WTC11 (cell line): ENCODE results near the gene TEKT3. TPM values are rescaled to one million over a fixed set of nuclear protein-coding genes. Genes with fewer than 3 reads are reported as not detected.

Experiments
- ATAC-seq: fragments of 200-7000 bp; cut with Tn5 transposase; 2 replicates; pipeline ENCODE4 v1.10.0; 2021; ENCODE audit warnings: mild to moderate bottlenecking, moderate library complexity
- CTCF ChIA-PET: fragments of 300-600 bp; sonication (Branson Sonifier 250); formaldehyde crosslinking; loops from one replicate; lab custom pipeline; 2021; ENCODE audit warnings: antibody characterized with exemption; lab: Charles Lee
- POLR2A ChIA-PET: fragments of 350-600 bp; sonication (Branson Sonifier 250); formaldehyde crosslinking; loops from one replicate; lab custom pipeline; 2021; ENCODE audit warnings: antibody characterized with exemption; lab: Charles Lee
- DNase-seq: peaks from one replicate; pipeline ENCODE4 v3.0.0; 2021; ENCODE audit warnings: low spot score
- H3K27ac Mint-ChIP-seq: 2 replicates; pipeline ENCODE4 v1.8.0; 2021; ENCODE audit warnings: mixed read lengths
- H3K27me3 Mint-ChIP-seq: 2 replicates; pipeline ENCODE4 v1.8.0; 2021; ENCODE audit warnings: low read depth, mild to moderate bottlenecking, moderate library complexity, mixed read lengths
- H3K36me3 Mint-ChIP-seq: 2 replicates; pipeline ENCODE4 v1.8.0; 2021; ENCODE audit warnings: mixed read lengths
- H3K4me1 Mint-ChIP-seq: 2 replicates; pipeline ENCODE4 v1.8.0; 2022; ENCODE audit warnings: mixed read lengths
- H3K4me3 Mint-ChIP-seq: 2 replicates; pipeline ENCODE4 v1.8.0; 2021; ENCODE audit warnings: mild to moderate bottlenecking, moderate library complexity, mixed read lengths
- H3K9me3 Mint-ChIP-seq: 2 replicates; pipeline ENCODE4 v1.8.0; 2021; ENCODE audit warnings: mixed read lengths
- ATF1 ChIP-seq: sonication (generic); formaldehyde crosslinking; IDR thresholded peaks from 2 replicates; pipeline ENCODE4 v1.8.1; 2023; ENCODE audit warnings: mild to moderate bottlenecking, moderate library complexity, missing genetic modification reagents
- CREB1 ChIP-seq: sonication (generic); formaldehyde crosslinking; IDR thresholded peaks from 2 replicates; pipeline ENCODE4 v1.8.0; 2023; ENCODE audit warnings: mild to moderate bottlenecking, missing genetic modification reagents
- ETV6 ChIP-seq: sonication (generic); formaldehyde crosslinking; IDR thresholded peaks from 2 replicates; pipeline ENCODE4 v1.8.1; 2022; ENCODE audit warnings: mild to moderate bottlenecking, missing genetic modification reagents
- KAT7 ChIP-seq: sonication (generic); formaldehyde crosslinking; IDR thresholded peaks from 2 replicates; pipeline ENCODE4 v1.8.1; 2023; ENCODE audit warnings: missing genetic modification reagents, mild to moderate bottlenecking, borderline replicate concordance
- MXD4 ChIP-seq: fragments of 250-450 bp; sonication (Bioruptor Pico); IDR thresholded peaks from 2 replicates; pipeline ENCODE4 v1.8.0; 2021; ENCODE audit warnings: mild to moderate bottlenecking, moderate library complexity, borderline replicate concordance
- NFYB ChIP-seq: sonication (generic); formaldehyde crosslinking; conservative IDR thresholded peaks from 2 replicates; pipeline ENCODE4 v1.8.0; 2022; ENCODE audit warnings: low read depth, missing genetic modification reagents
- NR3C1 ChIP-seq: sonication (generic); formaldehyde crosslinking; conservative IDR thresholded peaks from 2 replicates; pipeline ENCODE4 v1.8.1; 2023; ENCODE audit warnings: low read depth, mild to moderate bottlenecking, missing genetic modification reagents
- SMAD3 ChIP-seq: sonication (generic); formaldehyde crosslinking; IDR thresholded peaks from 2 replicates; pipeline ENCODE4 v1.8.0; 2022; ENCODE audit warnings: missing genetic modification reagents, mild to moderate bottlenecking, borderline replicate concordance
- SOX15 ChIP-seq: fragments of 250-450 bp; sonication (Bioruptor Pico); IDR thresholded peaks from 2 replicates; pipeline ENCODE4 v1.9.0; 2021; ENCODE audit warnings: mild to moderate bottlenecking
- ZNF317 ChIP-seq: sonication (generic); formaldehyde crosslinking; IDR thresholded peaks from 2 replicates; pipeline ENCODE4 v1.8.1; 2023; ENCODE audit warnings: low read depth, mild to moderate bottlenecking, moderate library complexity, missing genetic modification reagents, borderline replicate concordance
- ZNF396 ChIP-seq: fragments of 250-450 bp; sonication (Bioruptor Pico); IDR thresholded peaks from 2 replicates; pipeline ENCODE4 v1.8.0; 2021; ENCODE audit warnings: mild to moderate bottlenecking, moderate library complexity, borderline replicate concordance
- total RNA-seq: library from RNA; stranded (reverse); gene quantifications from 3 replicates; pipeline ENCODE4 v1.2.3, GENCODE V29; 2021
- TF ChIP-seq, protein P1 (sequence below): fragments of 250-450 bp; sonication (Bioruptor Pico); conservative IDR thresholded peaks from 2 replicates; pipeline ENCODE4 v1.9.0; 2021; ENCODE audit warnings: mild to moderate bottlenecking
- TF ChIP-seq, protein P2 (sequence below): sonication (generic); formaldehyde crosslinking; conservative IDR thresholded peaks from 2 replicates; pipeline ENCODE4 v1.8.1; 2022; ENCODE audit warnings: mild to moderate bottlenecking, missing genetic modification reagents
- TF ChIP-seq, protein P3 (sequence below): sonication (generic); formaldehyde crosslinking; IDR thresholded peaks from 2 replicates; pipeline ENCODE4 v1.8.0; 2022; ENCODE audit warnings: mild to moderate bottlenecking, missing genetic modification reagents
- TF ChIP-seq, protein P4 (sequence below): sonication (generic); formaldehyde crosslinking; IDR thresholded peaks from 2 replicates; pipeline ENCODE4 v1.8.1; 2023; ENCODE audit warnings: mild to moderate bottlenecking, missing genetic modification reagents
- TF ChIP-seq, protein P5 (sequence below): sonication (generic); formaldehyde crosslinking; IDR thresholded peaks from 2 replicates; pipeline ENCODE4 v1.8.1; 2023; ENCODE audit warnings: mild to moderate bottlenecking, moderate library complexity, missing genetic modification reagents
- TF ChIP-seq, protein P6 (sequence below): fragments of 200-600 bp; IDR thresholded peaks from 2 replicates; pipeline ENCODE4 v1.8.0; 2022; ENCODE audit warnings: antibody characterized with exemption
- TF ChIP-seq, protein P7 (sequence below): sonication (generic); formaldehyde crosslinking; IDR thresholded peaks from 2 replicates; pipeline ENCODE4 v1.8.1; 2022; ENCODE audit warnings: mild to moderate bottlenecking, moderate library complexity, missing genetic modification reagents
- TF ChIP-seq, protein P8 (sequence below): sonication (generic); formaldehyde crosslinking; IDR thresholded peaks from 2 replicates; pipeline ENCODE4 v1.8.0; 2022; ENCODE audit warnings: mild to moderate bottlenecking, missing genetic modification reagents
- TF ChIP-seq, protein P9 (sequence below): sonication (generic); formaldehyde crosslinking; IDR thresholded peaks from 2 replicates; pipeline ENCODE4 v1.8.0; 2022; ENCODE audit warnings: mild to moderate bottlenecking, missing genetic modification reagents

Gene TEKT3
- total RNA-seq, 1 experiment from 2014 or later: 3.1 TPM

DNA sequence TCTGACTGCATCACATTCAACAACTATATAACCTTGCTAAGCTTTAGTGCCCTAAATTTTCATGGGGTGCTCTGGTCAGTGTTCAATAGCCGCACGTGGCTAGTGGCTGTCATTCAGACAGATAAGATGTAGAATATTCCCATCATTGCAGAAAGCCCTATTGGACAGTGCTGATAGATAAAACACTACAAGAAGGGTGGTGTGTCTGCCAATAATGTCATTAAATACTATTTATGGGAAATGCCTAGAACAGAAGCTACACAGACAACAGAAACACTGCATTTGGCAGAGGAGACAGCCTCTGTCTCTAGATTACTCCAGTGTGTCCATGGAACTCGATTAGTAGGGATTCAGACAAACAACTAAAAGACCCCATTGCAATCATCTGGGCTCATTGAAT lies 47.8 kb downstream of the TEKT3 start:
- no peak overlapping the region for H3K4me3 Mint-ChIP-seq
- TF ChIP-seq, protein P1, sequence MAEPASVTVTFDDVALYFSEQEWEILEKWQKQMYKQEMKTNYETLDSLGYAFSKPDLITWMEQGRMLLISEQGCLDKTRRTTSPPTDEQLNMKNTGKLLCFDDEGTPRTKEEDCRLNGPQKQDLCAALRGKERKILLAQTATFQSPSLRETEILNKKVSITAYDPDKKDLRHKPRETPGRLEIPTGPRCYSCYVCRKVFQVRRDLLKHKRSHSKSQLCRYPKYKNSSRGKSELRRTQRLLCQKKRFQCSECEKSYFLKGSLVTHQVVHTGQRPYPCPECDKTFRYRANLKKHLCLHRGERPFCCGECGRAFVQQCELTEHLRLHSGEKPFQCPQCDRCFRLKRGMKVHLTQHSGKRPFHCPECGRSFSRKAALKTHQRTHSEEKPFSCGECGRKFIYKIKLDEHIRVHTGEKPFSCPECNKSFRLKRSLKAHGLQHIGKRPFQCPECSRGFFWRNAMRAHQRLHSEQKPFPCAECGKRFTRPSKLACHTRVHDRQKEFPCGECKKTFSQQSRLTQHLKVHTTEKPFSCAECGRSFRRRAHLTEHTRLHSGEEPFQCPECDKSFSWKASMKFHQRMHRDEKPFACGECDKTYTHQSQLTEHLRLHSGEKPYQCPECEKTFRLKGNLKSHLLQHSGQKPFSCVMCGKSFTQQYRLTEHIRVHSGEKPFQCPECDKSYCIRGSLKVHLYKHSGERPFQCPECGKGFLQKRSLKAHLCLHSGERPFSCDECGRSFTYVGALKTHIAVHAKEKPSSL (CRISPR knock-in tag): no peak
- TF ChIP-seq, protein P2, sequence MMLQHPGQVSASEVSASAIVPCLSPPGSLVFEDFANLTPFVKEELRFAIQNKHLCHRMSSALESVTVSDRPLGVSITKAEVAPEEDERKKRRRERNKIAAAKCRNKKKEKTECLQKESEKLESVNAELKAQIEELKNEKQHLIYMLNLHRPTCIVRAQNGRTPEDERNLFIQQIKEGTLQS: no peak
- TF ChIP-seq, protein P3, sequence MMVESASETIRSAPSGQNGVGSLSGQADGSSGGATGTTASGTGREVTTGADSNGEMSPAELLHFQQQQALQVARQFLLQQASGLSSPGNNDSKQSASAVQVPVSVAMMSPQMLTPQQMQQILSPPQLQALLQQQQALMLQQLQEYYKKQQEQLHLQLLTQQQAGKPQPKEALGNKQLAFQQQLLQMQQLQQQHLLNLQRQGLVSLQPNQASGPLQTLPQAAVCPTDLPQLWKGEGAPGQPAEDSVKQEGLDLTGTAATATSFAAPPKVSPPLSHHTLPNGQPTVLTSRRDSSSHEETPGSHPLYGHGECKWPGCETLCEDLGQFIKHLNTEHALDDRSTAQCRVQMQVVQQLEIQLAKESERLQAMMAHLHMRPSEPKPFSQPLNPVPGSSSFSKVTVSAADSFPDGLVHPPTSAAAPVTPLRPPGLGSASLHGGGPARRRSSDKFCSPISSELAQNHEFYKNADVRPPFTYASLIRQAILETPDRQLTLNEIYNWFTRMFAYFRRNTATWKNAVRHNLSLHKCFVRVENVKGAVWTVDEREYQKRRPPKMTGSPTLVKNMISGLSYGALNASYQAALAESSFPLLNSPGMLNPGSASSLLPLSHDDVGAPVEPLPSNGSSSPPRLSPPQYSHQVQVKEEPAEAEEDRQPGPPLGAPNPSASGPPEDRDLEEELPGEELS (CRISPR knock-in tag): no peak
- TF ChIP-seq, protein P4, sequence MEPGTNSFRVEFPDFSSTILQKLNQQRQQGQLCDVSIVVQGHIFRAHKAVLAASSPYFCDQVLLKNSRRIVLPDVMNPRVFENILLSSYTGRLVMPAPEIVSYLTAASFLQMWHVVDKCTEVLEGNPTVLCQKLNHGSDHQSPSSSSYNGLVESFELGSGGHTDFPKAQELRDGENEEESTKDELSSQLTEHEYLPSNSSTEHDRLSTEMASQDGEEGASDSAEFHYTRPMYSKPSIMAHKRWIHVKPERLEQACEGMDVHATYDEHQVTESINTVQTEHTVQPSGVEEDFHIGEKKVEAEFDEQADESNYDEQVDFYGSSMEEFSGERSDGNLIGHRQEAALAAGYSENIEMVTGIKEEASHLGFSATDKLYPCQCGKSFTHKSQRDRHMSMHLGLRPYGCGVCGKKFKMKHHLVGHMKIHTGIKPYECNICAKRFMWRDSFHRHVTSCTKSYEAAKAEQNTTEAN: no peak
- TF ChIP-seq, protein P5, sequence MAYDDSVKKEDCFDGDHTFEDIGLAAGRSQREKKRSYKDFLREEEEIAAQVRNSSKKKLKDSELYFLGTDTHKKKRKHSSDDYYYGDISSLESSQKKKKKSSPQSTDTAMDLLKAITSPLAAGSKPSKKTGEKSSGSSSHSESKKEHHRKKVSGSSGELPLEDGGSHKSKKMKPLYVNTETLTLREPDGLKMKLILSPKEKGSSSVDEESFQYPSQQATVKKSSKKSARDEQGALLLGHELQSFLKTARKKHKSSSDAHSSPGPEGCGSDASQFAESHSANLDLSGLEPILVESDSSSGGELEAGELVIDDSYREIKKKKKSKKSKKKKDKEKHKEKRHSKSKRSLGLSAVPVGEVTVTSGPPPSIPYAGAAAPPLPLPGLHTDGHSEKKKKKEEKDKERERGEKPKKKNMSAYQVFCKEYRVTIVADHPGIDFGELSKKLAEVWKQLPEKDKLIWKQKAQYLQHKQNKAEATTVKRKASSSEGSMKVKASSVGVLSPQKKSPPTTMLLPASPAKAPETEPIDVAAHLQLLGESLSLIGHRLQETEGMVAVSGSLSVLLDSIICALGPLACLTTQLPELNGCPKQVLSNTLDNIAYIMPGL (CRISPR knock-in tag): no peak
- TF ChIP-seq ZNF396 (CRISPR knock-in tag) (no peak), ETV6 (CRISPR knock-in tag) (no peak), KAT7 (no peak), NR3C1 (no peak), SOX15 (no peak)
- TF ChIP-seq, protein P6, sequence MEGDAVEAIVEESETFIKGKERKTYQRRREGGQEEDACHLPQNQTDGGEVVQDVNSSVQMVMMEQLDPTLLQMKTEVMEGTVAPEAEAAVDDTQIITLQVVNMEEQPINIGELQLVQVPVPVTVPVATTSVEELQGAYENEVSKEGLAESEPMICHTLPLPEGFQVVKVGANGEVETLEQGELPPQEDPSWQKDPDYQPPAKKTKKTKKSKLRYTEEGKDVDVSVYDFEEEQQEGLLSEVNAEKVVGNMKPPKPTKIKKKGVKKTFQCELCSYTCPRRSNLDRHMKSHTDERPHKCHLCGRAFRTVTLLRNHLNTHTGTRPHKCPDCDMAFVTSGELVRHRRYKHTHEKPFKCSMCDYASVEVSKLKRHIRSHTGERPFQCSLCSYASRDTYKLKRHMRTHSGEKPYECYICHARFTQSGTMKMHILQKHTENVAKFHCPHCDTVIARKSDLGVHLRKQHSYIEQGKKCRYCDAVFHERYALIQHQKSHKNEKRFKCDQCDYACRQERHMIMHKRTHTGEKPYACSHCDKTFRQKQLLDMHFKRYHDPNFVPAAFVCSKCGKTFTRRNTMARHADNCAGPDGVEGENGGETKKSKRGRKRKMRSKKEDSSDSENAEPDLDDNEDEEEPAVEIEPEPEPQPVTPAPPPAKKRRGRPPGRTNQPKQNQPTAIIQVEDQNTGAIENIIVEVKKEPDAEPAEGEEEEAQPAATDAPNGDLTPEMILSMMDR: no peak
- TF ChIP-seq, protein P7, sequence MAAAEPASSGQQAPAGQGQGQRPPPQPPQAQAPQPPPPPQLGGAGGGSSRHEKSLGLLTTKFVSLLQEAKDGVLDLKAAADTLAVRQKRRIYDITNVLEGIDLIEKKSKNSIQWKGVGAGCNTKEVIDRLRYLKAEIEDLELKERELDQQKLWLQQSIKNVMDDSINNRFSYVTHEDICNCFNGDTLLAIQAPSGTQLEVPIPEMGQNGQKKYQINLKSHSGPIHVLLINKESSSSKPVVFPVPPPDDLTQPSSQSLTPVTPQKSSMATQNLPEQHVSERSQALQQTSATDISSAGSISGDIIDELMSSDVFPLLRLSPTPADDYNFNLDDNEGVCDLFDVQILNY: no peak
- TF ChIP-seq, all 79 proteins: peak for 0

DNA sequence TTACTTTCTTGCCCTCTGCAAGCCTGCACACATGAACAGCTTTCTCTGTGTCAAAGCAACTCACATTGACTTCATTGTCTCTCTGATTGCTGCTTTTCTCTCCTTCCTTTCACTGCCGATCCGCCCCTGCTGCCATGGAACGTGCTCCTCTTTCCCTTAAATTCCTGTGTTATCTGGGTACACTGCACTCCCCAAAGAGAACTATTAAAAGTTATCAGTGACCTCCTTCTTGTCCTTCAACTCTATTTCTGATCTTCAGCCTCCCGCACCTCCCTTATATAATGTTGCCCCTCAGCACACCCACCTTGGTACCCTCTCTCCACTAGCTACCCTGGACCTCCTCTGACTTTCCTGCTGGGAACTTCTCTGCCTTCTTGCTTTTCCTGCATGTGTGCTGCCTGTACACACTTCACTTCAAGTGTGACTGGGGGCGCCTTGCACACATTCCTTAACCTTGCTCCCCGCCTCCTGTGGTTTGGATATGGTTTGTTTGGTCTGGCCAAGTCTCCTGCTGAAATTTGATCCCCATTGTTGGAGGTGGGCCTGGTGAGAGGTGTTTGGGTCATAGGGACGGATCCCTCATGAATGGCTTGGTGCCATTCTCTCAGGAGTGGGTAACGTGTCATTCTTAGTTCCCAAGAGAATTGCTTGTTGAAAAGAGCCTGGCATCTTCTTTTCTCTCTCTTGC lies 49.6 kb downstream of the TEKT3 start:
- DNase-seq: no peak
- ATAC-seq: no peak
- H3K36me3 Mint-ChIP-seq: no peaks in the 10 kb centered on the region
- H3K4me1 Mint-ChIP-seq: peaks cover 10% of the 10 kb centered on the region
- CTCF ChIA-PET: no interaction called here
- H3K27me3 Mint-ChIP-seq: no peaks in the 10 kb centered on the region
- POLR2A ChIA-PET: no interaction called here
- H3K27ac Mint-ChIP-seq: no peak overlapping the region
- no peak overlapping the region for H3K4me3 Mint-ChIP-seq
- peaks cover 21% of the 10 kb centered on the region for H3K9me3 Mint-ChIP-seq
- TF ChIP-seq MXD4 (CRISPR knock-in tag) (no peak), NR3C1 (no peak), SMAD3 (no peak), ATF1 (CRISPR knock-in tag) (no peak), ZNF317 (CRISPR knock-in tag) (no peak), ETV6 (CRISPR knock-in tag) (no peak), NFYB (CRISPR knock-in tag) (no peak), CREB1 (CRISPR knock-in tag) (no peak)
- TF ChIP-seq, protein P3 (CRISPR knock-in tag): no peak
- TF ChIP-seq, protein P8, sequence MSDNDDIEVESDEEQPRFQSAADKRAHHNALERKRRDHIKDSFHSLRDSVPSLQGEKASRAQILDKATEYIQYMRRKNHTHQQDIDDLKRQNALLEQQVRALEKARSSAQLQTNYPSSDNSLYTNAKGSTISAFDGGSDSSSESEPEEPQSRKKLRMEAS (CRISPR knock-in tag): no peak
- TF ChIP-seq, protein P9, sequence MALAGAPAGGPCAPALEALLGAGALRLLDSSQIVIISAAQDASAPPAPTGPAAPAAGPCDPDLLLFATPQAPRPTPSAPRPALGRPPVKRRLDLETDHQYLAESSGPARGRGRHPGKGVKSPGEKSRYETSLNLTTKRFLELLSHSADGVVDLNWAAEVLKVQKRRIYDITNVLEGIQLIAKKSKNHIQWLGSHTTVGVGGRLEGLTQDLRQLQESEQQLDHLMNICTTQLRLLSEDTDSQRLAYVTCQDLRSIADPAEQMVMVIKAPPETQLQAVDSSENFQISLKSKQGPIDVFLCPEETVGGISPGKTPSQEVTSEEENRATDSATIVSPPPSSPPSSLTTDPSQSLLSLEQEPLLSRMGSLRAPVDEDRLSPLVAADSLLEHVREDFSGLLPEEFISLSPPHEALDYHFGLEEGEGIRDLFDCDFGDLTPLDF: no peak

More for the DNA sequence above, 47.8 kb downstream of the TEKT3 start:
- POLR2A ChIA-PET: no interaction called here
- Mint-ChIP-seq H3K36me3 (no peaks in the 10 kb centered on the region), H3K27me3 (no peaks in the 10 kb centered on the region), H3K4me1 (peaks cover 10% of the 10 kb centered on the region), H3K9me3 (peaks cover 25% of the 10 kb centered on the region), H3K27ac (no peak overlapping the region)
- CTCF ChIA-PET: no interaction called here
- ATAC-seq: no peak
- DNase-seq: no peak
